Muscle of back (tissue), 11 donors: Measurements from ENCODE around the gene PABPC1L. TPM values are rescaled to one million over a fixed set of nuclear protein-coding genes. Genes with fewer than 3 reads are reported as not detected.
A peak's percentile ranks its signal among the peaks of the same experiment; 100 is the strongest.

Experiments
- DNase-seq, 3 donors: peaks; one replicate each; pipeline versions ENCODE4 v3.0.0 to v3.0.0-alpha.2; 2013
- polyA plus RNA-seq, 10 donors: library from polyadenylated mRNA; unstranded; fragments of 120-200 nt; gene quantifications; one replicate each; pipeline ENCODE4 v1.2.1, GENCODE V29; 2013; ENCODE audit not compliant: insufficient read length in 10 of 10

The PABPC1L gene
- polyA plus RNA-seq, 10 donors, result 7.4 to 31.8 (median 13.0) TPM

GRCh38 chr20:44966030-44966961 is 56.4 kb downstream of the PABPC1L start, which contains the start of gene STK4:
Gene STK4, plus strand, starts transcription at chr20:44966512. Its CDS starts 57 bp downstream, at chr20:44966569.
- peak; percentile 91 to 97 (median 96) for DNase-seq

- DNase-seq, result peak in 1 of 3 donors; percentile 11
Observed at GRCh38 chr20:44967207-44967807, 57.4 kb downstream of the PABPC1L start.

GRCh38 chr20:44969300-44969894 is 59.5 kb downstream of the PABPC1L start:
- no peak for DNase-seq

- no peak for DNase-seq
Observed at GRCh38 chr20:44970243-44970757, 60.4 kb downstream of the PABPC1L start.

GRCh38 chr20:44973053-44973452 is 63.2 kb downstream of the PABPC1L start:
- DNase-seq, result no peak

- DNase-seq, result no peak
Observed at GRCh38 chr20:44976698-44977097, 66.8 kb downstream of the PABPC1L start.

- peak in 2 of 3 donors; percentile 24 to 38 for DNase-seq
Observed at GRCh38 chr20:44979090-44979621, 69.3 kb downstream of the PABPC1L start.

- DNase-seq, result no peak
Observed at GRCh38 chr20:44981736-44982406, 72.0 kb downstream of the PABPC1L start.

GRCh38 chr20:44983093-44983674 is 73.3 kb downstream of the PABPC1L start:
- no peak for DNase-seq

GRCh38 chr20:44988631-44989171 is 78.8 kb downstream of the PABPC1L start:
- DNase-seq, result no peak

Other genes with a start within 250 kb of the PABPC1L start
- gene CCN5, start 194.7 kb upstream of the PABPC1L start, polyA plus RNA-seq, result under 1 TPM; 0.07 to 0.21 (median 0.13) TPM
- gene KCNK15, start 164.2 kb upstream of the PABPC1L start, polyA plus RNA-seq, result under 1 TPM in 8 of 10 donors, not detected in 2; 0.09 to 0.37 (median 0.24) TPM
- 1 to 10 TPM; 5.7 to 9.7 (median 7.1) TPM for gene RIMS4, start 99.5 kb upstream of the PABPC1L start, polyA plus RNA-seq
- 100 to 1,000 TPM in 8 of 10 donors, 10 to 100 TPM in 2; 90.6 to 127 (median 108) TPM for gene YWHAB, start 24.4 kb upstream of the PABPC1L start, polyA plus RNA-seq
- gene TOMM34, start 50.3 kb downstream of the PABPC1L start, polyA plus RNA-seq, result 10 to 100 TPM; 12.2 to 18.8 (median 13.6) TPM
- 10 to 100 TPM in 7 of 10 donors, 1 to 10 TPM in 3; 7.6 to 13.4 (median 11.5) TPM for gene STK4, start 56.5 kb downstream of the PABPC1L start, polyA plus RNA-seq
- under 1 TPM in 9 of 10 donors, not detected in 1; 0.03 to 0.18 (median 0.07) TPM for gene KCNS1, start 191.1 kb downstream of the PABPC1L start, polyA plus RNA-seq
- gene WFDC5, start 205.1 kb downstream of the PABPC1L start, polyA plus RNA-seq, result under 1 TPM in 2 of 10 donors, not detected in 8; 0.62 to 0.69 TPM
- not detected for gene WFDC12, start 214.4 kb downstream of the PABPC1L start, polyA plus RNA-seq